ENCODE measurements around the gene OSBPL5. TPM values are rescaled to one million over a fixed set of nuclear protein-coding genes. Genes with fewer than 3 reads are reported as not detected.

OSBPL5 gene
- total RNA-seq, 3 donors from 2014 or later (not counting 1 experiment from before 2014, with no cell fraction given) = 375 to 522 (median 377) TPM

GRCh38 chr11:3208272-3208671 is 43.2 kb upstream of the OSBPL5 start:
- H3K4me3 Mint-ChIP-seq = no peak overlapping the region
- peaks cover 6 to 13% of the 10 kb centered on the region in 2 donors for H3K4me1 Mint-ChIP-seq
- Histone ChIP-seq H3K4me1 (ENCODE audit: control insufficient read depth, insufficient read depth, low read length) (peaks cover 32% of the 10 kb centered on the region), H3K36me3 (ENCODE audit: control insufficient read depth, insufficient read depth, low read length) (no peaks in the 10 kb centered on the region), H3K9me3 (ENCODE audit: control insufficient read depth, insufficient read depth, low read length) (no peaks in the 10 kb centered on the region), H3K27ac (ENCODE audit: low read length) (no peak overlapping the region), H3K4me3 (ENCODE audit: low read length) (no peak overlapping the region), H3K27me3 (ENCODE audit: control insufficient read depth, insufficient read depth, low read length) (peaks cover under 1% of the 10 kb centered on the region)
- TF ChIP-seq, protein P1, sequence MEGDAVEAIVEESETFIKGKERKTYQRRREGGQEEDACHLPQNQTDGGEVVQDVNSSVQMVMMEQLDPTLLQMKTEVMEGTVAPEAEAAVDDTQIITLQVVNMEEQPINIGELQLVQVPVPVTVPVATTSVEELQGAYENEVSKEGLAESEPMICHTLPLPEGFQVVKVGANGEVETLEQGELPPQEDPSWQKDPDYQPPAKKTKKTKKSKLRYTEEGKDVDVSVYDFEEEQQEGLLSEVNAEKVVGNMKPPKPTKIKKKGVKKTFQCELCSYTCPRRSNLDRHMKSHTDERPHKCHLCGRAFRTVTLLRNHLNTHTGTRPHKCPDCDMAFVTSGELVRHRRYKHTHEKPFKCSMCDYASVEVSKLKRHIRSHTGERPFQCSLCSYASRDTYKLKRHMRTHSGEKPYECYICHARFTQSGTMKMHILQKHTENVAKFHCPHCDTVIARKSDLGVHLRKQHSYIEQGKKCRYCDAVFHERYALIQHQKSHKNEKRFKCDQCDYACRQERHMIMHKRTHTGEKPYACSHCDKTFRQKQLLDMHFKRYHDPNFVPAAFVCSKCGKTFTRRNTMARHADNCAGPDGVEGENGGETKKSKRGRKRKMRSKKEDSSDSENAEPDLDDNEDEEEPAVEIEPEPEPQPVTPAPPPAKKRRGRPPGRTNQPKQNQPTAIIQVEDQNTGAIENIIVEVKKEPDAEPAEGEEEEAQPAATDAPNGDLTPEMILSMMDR (IDR thresholded peaks at IDR 0.05) = no peak
- DNase-seq = no peak
- no peak overlapping the region for H3K27ac Mint-ChIP-seq
- ATAC-seq = no peak
- H3K27me3 Mint-ChIP-seq (ENCODE audit: low read depth in 2 of 2) = peaks cover 2 to 4% of the 10 kb centered on the region in 2 donors
- no peaks in the 10 kb centered on the region for H3K9me3 Mint-ChIP-seq
- peaks cover 6% of the 10 kb centered on the region for H3K36me3 Mint-ChIP-seq
- intact Hi-C loops (cut with micrococcal nuclease) = loop anchor here (5.0 kb wide), 2 partner anchors 41 to 221 kb away; partner anchors contain the start of gene OSBPL5
- 91% methylated on average over 6 of the region's 6 CpGs for WGBS (ENCODE audit: insufficient coverage)

GRCh38 chr11:3207526-3208189 is 42.5 kb upstream of the OSBPL5 start:
- no peak overlapping the region for H3K27ac Mint-ChIP-seq
- Histone ChIP-seq H3K27ac (ENCODE audit: low read length) (no peak overlapping the region), H3K4me1 (ENCODE audit: control insufficient read depth, insufficient read depth, low read length) (peaks cover 38% of the 10 kb centered on the region), H3K27me3 (ENCODE audit: control insufficient read depth, insufficient read depth, low read length) (peaks cover 6% of the 10 kb centered on the region), H3K36me3 (ENCODE audit: control insufficient read depth, insufficient read depth, low read length) (no peaks in the 10 kb centered on the region), H3K4me3 (ENCODE audit: low read length) (no peak overlapping the region), H3K9me3 (ENCODE audit: control insufficient read depth, insufficient read depth, low read length) (no peaks in the 10 kb centered on the region)
- TF ChIP-seq, protein P1 (IDR thresholded peaks at IDR 0.05) = no peak
- H3K9me3 Mint-ChIP-seq = no peaks in the 10 kb centered on the region
- DNase-seq (no peak), ATAC-seq (no peak)
- peaks cover 11 to 16% of the 10 kb centered on the region in 2 donors for H3K4me1 Mint-ChIP-seq
- peaks cover 0 to 4% of the 10 kb centered on the region in 2 donors for H3K27me3 Mint-ChIP-seq (ENCODE audit: low read depth in 2 of 2)
- WGBS (ENCODE audit: insufficient coverage) = 84% methylated on average over 8 of the region's 8 CpGs
- no peak overlapping the region for H3K4me3 Mint-ChIP-seq
- intact Hi-C loops (cut with micrococcal nuclease) = loop anchor here (5.0 kb wide), 2 partner anchors 40 to 220 kb away; partner anchors contain the start of gene OSBPL5
- peaks cover 6% of the 10 kb centered on the region for H3K36me3 Mint-ChIP-seq

DNA sequence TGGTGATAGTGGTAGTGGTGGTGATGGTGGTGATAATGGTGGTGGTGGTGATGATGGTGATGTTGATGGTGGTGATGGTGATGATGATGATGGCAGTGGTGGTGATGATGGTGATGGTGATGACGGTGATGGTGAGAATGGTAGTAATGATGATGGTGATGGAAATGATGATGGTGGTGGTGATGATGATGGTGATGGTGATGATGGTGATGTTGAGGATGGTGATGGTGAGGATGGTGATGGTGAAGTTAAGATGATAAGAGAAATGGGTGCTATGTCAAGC is 41.8 kb upstream of the OSBPL5 start:
- H3K9me3 Mint-ChIP-seq = no peaks in the 10 kb centered on the region
- peaks cover 0 to 8% of the 10 kb centered on the region in 2 donors for H3K27me3 Mint-ChIP-seq (ENCODE audit: low read depth in 2 of 2)
- H3K27ac Mint-ChIP-seq = no peak overlapping the region
- Histone ChIP-seq H3K4me1 (ENCODE audit: control insufficient read depth, insufficient read depth, low read length) (peaks cover 46% of the 10 kb centered on the region), H3K4me3 (ENCODE audit: low read length) (no peak overlapping the region), H3K36me3 (ENCODE audit: control insufficient read depth, insufficient read depth, low read length) (no peaks in the 10 kb centered on the region), H3K9me3 (ENCODE audit: control insufficient read depth, insufficient read depth, low read length) (no peaks in the 10 kb centered on the region), H3K27me3 (ENCODE audit: control insufficient read depth, insufficient read depth, low read length) (peaks cover 14% of the 10 kb centered on the region), H3K27ac (ENCODE audit: low read length) (no peak overlapping the region)
- DNase-seq (no peak), ATAC-seq (peak in 1 of 3 donors; percentile 27)
- H3K4me3 Mint-ChIP-seq = no peak overlapping the region
- H3K4me1 Mint-ChIP-seq = peaks cover 15 to 19% of the 10 kb centered on the region in 2 donors
- H3K36me3 Mint-ChIP-seq = peaks cover 5% of the 10 kb centered on the region
- 88% methylated on average over 1 of the region's 1 CpG for WGBS (ENCODE audit: insufficient coverage)
- TF ChIP-seq, protein P1 (IDR thresholded peaks at IDR 0.05) = no peak
- intact Hi-C loops (cut with micrococcal nuclease) = loop anchor here (5.0 kb wide), 2 partner anchors 40 to 220 kb away; partner anchors contain the start of gene OSBPL5
